GM21367 (cell line): Measurements from ENCODE around the gene RAP1GAP.
"Not testable (repeated sequence)": the region's sequence is repeated elsewhere in the genome, so short reads cannot be mapped to it uniquely, and the experiment has no call there.

ENCODE experiments used
- ATAC-seq: cut with Tn5 transposase; IDR thresholded peaks from one replicate; pipeline ENCODE4 v1.9.1; 2021; ENCODE audit not compliant: unreplicated experiment

The RAP1GAP gene

DNA sequence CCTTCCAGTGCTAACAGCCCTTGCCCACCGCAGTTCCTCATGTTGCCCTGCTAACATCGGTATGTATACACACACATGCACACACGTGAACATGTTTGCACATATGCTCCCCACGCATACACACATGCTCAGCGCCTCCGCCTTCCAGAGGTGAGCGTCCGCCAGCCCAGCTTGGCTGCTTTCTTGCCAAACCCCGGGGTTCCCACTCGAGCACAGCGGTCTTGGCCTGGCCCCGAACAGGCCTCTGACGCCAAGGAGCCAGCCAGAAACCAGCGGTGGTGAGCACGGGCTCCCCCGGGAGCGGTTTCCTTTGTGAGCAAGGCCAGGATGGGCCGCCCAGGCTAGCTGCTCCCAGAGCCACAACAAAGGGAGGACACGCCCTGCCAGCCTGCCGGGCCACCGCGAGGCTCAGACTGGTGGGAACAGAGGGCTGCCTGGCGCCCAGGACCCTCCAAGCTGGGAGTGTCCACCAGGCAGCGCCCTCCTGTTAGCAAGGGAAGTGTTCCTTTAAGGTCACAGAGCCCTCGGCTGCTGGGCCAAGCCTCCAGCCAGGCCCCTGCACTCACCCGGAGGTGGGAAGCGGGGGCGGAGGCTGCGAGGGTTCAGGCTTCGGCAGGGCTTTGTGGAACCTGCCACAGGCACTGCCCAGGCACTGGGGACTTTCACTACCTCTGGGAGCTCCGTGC lies 94.5 kb downstream of the RAP1GAP start:
- ATAC-seq = no peak

- ATAC-seq = no peak
These were observed 95.1 kb downstream of the RAP1GAP start for GRCh38 chr1:21573971-21574465.

DNA sequence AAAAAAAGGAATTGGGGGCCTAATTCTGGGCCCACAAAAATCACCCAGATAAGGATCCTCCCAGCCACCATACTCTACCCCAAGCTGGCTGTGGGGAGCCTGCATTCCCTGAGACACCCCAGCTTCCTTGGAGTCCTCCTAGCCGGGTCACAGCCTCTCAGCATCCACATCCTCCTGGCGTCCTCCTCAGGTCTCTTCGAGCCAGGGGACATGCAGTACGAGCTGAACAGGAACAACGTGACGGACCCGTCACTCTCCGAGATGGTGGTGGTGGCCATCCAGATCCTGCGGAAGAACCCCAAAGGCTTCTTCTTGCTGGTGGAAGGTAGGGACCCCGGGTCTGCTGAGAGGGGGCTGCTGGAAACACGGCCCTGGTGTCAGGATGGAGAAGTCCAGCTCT lies 95.7 kb downstream of the RAP1GAP start:
- ATAC-seq = no peak

DNA sequence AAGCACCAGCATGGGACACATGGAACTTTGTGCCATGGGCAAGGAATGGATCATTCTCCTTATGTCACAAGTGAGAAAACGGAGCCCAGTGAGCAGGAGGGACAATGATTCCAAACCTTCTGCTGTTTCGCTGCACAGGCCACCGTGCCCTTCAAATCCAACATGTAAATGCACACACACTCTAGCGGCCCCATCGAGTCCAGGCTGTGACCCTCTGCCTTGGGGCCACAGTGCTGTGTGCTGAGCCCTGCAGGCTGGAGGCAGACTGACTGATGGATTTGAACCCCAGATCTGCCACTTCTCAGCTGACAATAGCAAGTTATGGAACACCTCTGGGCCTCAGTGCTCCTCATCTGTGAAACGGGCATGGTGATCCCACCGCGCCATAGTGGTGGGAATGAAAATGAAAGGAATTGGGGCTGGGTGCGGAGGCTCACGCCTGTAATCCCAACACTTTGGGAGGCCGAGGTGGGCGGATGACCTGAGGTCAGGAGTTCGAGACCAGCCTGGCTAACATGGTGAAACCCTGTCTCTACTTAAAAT lies 96.4 kb downstream of the RAP1GAP start:
- ATAC-seq = no peak

DNA sequence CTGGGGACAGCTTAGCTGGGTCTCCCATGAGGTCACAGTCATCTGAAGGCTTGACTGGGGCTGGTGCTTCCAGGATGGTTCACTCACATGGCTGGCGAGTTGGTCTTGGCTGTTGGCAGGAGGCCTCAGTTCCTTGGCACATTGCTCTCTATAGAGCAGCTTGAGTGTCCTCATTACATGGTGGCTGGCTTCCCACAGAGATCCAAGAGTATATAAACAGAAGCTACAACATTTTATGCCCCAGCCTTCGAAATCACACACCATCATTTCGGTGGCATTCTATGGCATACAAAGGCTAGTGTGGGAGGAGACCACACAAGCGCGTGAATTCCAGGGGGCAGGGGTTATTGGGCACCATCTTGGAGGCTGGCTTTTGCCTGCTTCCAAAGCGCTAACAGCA lies 96.9 kb downstream of the RAP1GAP start:
- ATAC-seq = no peak

DNA sequence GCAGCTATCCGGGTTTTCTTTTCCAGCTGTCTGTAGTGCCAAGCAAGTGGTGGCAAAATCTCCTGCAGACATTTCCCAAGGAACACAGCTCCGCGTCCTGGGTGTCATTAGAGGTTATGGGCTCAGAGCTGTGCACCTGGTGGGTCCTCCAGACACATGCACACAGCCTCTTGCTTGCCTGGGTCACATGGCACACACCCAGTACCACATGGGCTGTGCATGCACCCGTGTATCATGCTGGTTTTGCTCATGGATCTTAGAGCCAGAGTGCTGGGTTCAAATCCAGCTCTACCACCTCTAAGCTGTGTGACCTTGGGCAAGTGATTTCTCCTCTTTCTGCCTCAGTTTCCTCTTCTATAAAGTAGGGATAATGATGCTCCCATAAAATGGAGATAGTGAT lies 98.3 kb downstream of the RAP1GAP start:
- no peak for ATAC-seq

GRCh38 chr1:21570528-21570875 lies 98.7 kb downstream of the RAP1GAP start:
- ATAC-seq = no peak

- no peak for ATAC-seq
These were observed 99.2 kb downstream of the RAP1GAP start for GRCh38 chr1:21569820-21570527.

GRCh38 chr1:21568809-21569385 lies 100.3 kb downstream of the RAP1GAP start:
- ATAC-seq = no peak

DNA sequence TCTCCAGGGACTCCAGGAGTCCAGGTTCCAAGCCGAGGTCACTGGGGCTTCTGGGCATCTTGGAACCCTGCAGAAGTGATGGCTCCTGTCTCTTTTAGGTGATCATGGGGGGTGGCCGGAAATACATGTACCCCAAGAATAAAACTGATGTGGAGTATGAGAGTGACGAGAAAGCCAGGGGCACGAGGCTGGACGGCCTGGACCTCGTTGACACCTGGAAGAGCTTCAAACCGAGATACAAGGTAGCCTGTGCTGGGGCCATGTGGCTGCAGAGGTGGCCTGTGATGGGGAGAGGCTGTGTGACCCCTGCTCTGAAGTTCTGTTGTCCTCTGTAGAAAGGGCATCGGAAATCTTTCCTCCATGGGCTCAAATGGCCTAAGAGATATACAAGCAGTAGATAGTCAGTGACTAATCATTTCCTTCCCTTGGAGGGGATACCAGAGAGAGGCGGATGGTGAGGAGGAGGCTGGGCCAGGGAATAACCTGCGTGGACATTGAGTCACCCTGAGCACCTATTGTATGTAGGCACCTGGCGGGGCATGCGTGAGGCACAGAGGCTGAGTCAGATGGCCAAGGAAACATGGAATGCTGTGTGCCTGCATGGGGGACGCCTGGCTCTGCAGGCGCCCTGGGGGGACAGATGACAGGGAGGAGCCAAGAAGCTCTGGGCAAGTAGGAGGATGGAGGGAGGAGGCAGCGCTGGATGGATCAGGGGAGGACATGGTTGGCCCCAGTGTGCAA lies 101.0 kb downstream of the RAP1GAP start:
- ATAC-seq = no peak

- ATAC-seq = no peak
These were observed 101.7 kb downstream of the RAP1GAP start for GRCh38 chr1:21567241-21568005.

DNA sequence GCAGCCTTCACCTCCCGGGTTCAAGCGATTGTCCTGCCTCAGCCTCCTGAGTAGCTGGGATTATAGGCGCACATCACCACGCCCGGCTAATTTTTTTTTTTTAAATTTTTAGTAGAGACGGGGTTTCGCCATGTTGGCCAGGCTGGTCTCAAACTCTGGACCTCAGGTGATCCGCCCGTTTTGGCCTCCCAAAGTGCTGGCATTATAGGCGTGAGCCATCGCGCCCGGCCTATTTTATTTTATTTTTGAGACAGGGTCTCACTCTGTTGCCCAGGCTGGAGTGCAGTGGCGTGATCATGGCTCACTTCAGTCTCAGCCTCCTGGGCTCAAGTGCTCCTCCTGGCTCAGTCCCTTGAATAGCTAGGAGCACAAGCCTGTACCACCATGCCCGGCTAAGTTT lies 102.8 kb downstream of the RAP1GAP start:
- ATAC-seq = not testable (repeated sequence)

GRCh38 chr1:21565285-21565684 lies 103.9 kb downstream of the RAP1GAP start:
- no peak for ATAC-seq

GRCh38 chr1:21564521-21565095 lies 104.5 kb downstream of the RAP1GAP start:
- no peak for ATAC-seq

DNA sequence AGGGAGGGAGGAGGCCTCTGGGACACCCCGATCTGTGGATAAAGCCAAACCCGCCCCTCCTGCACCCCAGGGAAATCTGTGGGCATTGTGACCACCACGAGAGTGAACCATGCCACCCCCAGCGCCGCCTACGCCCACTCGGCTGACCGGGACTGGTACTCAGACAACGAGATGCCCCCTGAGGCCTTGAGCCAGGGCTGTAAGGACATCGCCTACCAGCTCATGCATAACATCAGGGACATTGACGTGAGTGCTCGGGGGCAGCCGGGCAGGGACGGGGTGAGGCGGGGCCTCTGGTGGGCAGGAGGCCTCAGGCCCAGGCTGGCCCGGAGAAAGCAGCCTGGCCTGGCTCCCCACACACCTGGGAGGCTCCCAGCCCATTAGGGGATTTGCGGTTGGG lies 105.2 kb downstream of the RAP1GAP start:
- no peak for ATAC-seq

DNA sequence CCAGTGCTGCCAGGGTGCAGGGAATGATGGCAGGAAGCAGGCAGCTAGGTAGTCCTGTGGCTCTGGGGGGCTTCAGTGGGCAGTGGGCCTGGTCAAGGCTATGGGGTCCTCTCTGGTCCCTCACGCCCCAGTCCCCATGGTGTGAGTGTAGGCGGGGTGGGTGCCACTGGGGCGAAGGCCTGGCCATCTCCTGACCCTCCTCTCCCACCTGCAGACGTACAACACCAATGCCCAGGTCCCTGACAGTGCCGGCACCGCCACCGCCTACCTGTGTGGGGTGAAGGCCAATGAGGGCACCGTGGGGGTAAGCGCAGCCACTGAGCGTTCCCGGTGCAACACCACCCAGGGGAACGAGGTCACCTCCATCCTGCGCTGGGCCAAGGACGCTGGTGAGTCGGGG lies 106.3 kb downstream of the RAP1GAP start:
- no peak for ATAC-seq

DNA sequence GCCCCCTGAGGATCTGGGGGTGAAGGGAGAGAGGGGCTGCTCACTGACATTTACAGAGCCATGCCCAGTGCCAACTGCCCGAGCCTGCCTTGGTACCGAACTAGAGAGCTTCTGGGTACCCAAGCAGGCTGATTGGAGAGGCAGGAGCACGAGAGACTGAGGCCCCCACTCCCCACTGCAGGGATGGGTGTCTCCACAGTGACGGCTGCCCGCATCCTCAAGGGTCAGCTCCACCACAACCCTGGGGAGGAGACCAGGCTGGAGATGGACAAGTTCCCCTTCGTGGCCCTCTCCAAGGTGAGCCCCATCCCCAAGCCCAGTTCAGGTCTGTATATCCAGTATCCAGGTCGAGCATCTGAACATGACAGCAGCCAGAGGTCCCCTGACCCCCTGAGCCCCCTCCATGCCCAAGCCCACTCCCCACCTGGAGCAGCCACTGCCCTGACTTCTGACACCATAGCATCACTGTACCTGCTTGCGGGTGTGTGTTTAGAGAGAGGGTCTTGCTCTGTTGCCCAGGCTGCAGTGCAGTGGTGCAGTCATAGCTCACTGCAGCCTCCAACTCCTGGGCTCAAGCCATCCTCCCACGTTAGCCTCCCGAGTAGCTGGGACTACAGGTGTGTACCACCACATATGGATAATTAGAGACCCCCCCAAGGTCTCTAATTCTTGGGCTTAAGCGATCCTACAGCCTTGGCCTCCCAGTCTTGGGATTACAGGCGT lies 108.1 kb downstream of the RAP1GAP start:
- no peak for ATAC-seq

- ATAC-seq = no peak
These were observed 109.2 kb downstream of the RAP1GAP start for GRCh38 chr1:21559788-21560567.
